Panc1 (cell line): Measurements from ENCODE around the gene PKP3. TPM values are rescaled to one million over a fixed set of nuclear protein-coding genes. Genes with fewer than 3 reads are reported as not detected.

ENCODE experiments used
- ATAC-seq: fragments of 200-7000 bp; cut with Tn5 transposase; 2 replicates; pipeline ENCODE4 v1.9.1; 2020; ENCODE audit warnings: mild to moderate bottlenecking, moderate library complexity
- BruUV-seq: library from RNA; stranded (reverse); fragments of 400-500 nt; replicated peaks from 2 replicates; lab custom pipeline; 2021; lab: Mats Ljungman, UMichigan
- CTCF ChIA-PET: fragments of 300-600 bp; sonication (Branson Sonifier 250); formaldehyde crosslinking; loops from one replicate; lab custom pipeline; 2022; ENCODE audit warnings: antibody characterized with exemption; lab: Charles Lee
- POLR2A ChIA-PET: fragments of 300-600 bp; sonication (Branson Sonifier 250); formaldehyde crosslinking; loops from one replicate; lab custom pipeline; 2022; ENCODE audit warnings: antibody characterized with exemption; lab: Charles Lee
- DNase-seq: peaks from one replicate; pipeline ENCODE4 v3.0.0-alpha.2; 2010; ENCODE audit warnings: low read depth, low spot score
- H3K27ac ChIP-seq: 2 replicates; pipeline ENCODE4 v1.5.1; 2011; ENCODE audit warnings: mild to moderate bottlenecking, low read length, inconsistent platforms
- H3K27me3 ChIP-seq: fragments of 200-500 bp; sonication (Bioruptor generic); 2 replicates; pipeline ENCODE4 v1.6.0; 2014; ENCODE audit warnings: low read length, inconsistent platforms; ENCODE audit not compliant: control insufficient read depth, insufficient read depth
- H3K36me3 ChIP-seq: fragments of 200-500 bp; sonication (Bioruptor generic); 2 replicates; pipeline ENCODE4 v1.5.1; 2014; ENCODE audit warnings: inconsistent platforms, mild to moderate bottlenecking, low read length, moderate library complexity; ENCODE audit not compliant: control insufficient read depth, insufficient read depth
- H3K4me1 ChIP-seq: 2 replicates; pipeline ENCODE4 v1.5.1; 2011; ENCODE audit warnings: inconsistent platforms, mild to moderate bottlenecking, low read length, moderate library complexity; ENCODE audit not compliant: control insufficient read depth, insufficient read depth
- H3K4me3 ChIP-seq, 2 experiments: 2 replicates each; pipeline ENCODE4 v1.5.1; 2011 to 2012; ENCODE audit warnings: low read depth in 2 of 2, low read length in 2 of 2, mild to moderate bottlenecking in 2 of 2, inconsistent platforms in 1 of 2, moderate library complexity in 1 of 2
- H3K9me3 ChIP-seq: fragments of 200-500 bp; sonication (Bioruptor generic); 2 replicates; pipeline ENCODE4 v1.5.1; 2014; ENCODE audit warnings: low read depth, mild to moderate bottlenecking, inconsistent platforms, low read length, moderate library complexity; ENCODE audit not compliant: control insufficient read depth, insufficient read depth
- POLR2AphosphoS5 ChIP-seq: IDR thresholded peaks from 2 replicates; pipeline ENCODE4 v1.6.1; 2012; ENCODE audit warnings: mild to moderate bottlenecking, low read depth, low read length, moderate library complexity
- SIN3A ChIP-seq: IDR thresholded peaks from 2 replicates; pipeline ENCODE4 v1.6.1; 2012; ENCODE audit warnings: low read depth, mild to moderate bottlenecking, low read length, moderate library complexity, borderline replicate concordance; ENCODE audit not compliant: insufficient read depth
- TCF7L2 ChIP-seq: IDR thresholded peaks from 2 replicates; pipeline ENCODE4 v1.6.1; 2011; ENCODE audit warnings: mild to moderate bottlenecking, low read depth, low read length, inconsistent platforms
- in situ Hi-C: cut with HindIII; loops from 2 replicates; pipeline ENCODE4 v1.10.0; 2016; ENCODE audit warnings: low sequenced_read_pairs, low pct_unique_long_range_greater_than_20kb
- intact Hi-C: fragments of 100-400 bp; cut with micrococcal nuclease; formaldehyde crosslinking; loops from one replicate; pipeline ENCODE4 v1.10.0; 2022; ENCODE audit not compliant: unreplicated experiment
- total RNA-seq: library from RNA; stranded (reverse); gene quantifications from one replicate; pipeline ENCODE4 v1.2.1, GENCODE V29; 2021; ENCODE audit not compliant: unreplicated experiment
- TF ChIP-seq, protein P1 (sequence below): fragments of 450-650 bp; IDR thresholded peaks from 2 replicates; pipeline ENCODE4 v1.5.1; 2017; ENCODE audit warnings: mild to moderate bottlenecking
- TF ChIP-seq, protein P2 (sequence below), 2 experiments: IDR thresholded peaks; 2 replicates each; pipeline ENCODE4 v1.6.1; 2011 to 2012; ENCODE audit warnings: low read depth in 2 of 2, control low read depth in 1 of 2, low read length in 1 of 2, mild to moderate bottlenecking in 1 of 2, moderate library complexity in 1 of 2; ENCODE audit not compliant: insufficient read depth in 1 of 2

PKP3 gene
- total RNA-seq, 1 experiment from 2014 or later = 36.8 TPM

DNA sequence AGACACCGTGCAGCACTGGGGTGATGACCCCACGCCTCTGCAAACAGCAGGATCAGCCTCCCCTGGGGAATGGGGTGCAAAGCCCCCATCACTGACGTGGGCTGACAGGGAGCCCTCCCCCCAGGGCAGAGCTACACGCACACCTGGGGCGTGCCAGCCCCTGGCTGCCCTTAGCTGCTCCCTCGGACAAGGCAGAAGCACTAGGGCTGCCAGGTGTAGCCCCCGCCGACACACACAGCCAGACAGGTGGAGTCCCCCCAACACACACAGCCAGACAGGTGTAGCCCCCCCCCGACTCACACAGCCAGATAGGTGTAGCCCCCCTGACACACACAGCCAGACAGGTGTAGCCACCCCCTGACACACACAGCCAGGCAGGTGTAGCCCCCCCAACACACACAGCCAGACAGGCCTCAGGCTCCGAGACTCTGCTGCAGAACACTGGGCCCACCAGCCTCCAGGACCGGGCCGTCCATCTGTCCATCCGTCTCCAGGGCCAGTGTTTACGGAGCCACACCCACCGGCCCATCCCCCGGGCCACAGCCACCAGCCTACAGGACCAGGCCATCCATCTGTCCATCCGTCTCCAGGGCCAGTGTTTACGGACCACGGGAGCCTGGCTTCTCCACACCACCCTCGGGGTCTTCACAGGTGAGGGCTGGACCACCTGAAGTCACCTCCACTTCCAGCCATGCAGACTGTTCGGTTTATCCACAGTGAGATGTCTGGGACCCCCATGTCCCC is 44.3 kb downstream of the PKP3 start:
- Histone ChIP-seq H3K27ac (no peak overlapping the region), H3K9me3 (no peaks in the 10 kb centered on the region), H3K36me3 (no peaks in the 10 kb centered on the region), H3K4me1 (peaks cover 14% of the 10 kb centered on the region), H3K27me3 (no peaks in the 10 kb centered on the region), H3K4me3 (no peak overlapping the region)
- no peak for ATAC-seq
- in situ Hi-C loops (no loop called here), intact Hi-C loops (no loop called here)
- no peak for DNase-seq
- POLR2A ChIA-PET = no interaction called here
- TF ChIP-seq POLR2AphosphoS5 (no peak), TCF7L2 (no peak), SIN3A (no peak)
- TF ChIP-seq, protein P1, sequence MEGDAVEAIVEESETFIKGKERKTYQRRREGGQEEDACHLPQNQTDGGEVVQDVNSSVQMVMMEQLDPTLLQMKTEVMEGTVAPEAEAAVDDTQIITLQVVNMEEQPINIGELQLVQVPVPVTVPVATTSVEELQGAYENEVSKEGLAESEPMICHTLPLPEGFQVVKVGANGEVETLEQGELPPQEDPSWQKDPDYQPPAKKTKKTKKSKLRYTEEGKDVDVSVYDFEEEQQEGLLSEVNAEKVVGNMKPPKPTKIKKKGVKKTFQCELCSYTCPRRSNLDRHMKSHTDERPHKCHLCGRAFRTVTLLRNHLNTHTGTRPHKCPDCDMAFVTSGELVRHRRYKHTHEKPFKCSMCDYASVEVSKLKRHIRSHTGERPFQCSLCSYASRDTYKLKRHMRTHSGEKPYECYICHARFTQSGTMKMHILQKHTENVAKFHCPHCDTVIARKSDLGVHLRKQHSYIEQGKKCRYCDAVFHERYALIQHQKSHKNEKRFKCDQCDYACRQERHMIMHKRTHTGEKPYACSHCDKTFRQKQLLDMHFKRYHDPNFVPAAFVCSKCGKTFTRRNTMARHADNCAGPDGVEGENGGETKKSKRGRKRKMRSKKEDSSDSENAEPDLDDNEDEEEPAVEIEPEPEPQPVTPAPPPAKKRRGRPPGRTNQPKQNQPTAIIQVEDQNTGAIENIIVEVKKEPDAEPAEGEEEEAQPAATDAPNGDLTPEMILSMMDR = no peak
- TF ChIP-seq, protein P2, sequence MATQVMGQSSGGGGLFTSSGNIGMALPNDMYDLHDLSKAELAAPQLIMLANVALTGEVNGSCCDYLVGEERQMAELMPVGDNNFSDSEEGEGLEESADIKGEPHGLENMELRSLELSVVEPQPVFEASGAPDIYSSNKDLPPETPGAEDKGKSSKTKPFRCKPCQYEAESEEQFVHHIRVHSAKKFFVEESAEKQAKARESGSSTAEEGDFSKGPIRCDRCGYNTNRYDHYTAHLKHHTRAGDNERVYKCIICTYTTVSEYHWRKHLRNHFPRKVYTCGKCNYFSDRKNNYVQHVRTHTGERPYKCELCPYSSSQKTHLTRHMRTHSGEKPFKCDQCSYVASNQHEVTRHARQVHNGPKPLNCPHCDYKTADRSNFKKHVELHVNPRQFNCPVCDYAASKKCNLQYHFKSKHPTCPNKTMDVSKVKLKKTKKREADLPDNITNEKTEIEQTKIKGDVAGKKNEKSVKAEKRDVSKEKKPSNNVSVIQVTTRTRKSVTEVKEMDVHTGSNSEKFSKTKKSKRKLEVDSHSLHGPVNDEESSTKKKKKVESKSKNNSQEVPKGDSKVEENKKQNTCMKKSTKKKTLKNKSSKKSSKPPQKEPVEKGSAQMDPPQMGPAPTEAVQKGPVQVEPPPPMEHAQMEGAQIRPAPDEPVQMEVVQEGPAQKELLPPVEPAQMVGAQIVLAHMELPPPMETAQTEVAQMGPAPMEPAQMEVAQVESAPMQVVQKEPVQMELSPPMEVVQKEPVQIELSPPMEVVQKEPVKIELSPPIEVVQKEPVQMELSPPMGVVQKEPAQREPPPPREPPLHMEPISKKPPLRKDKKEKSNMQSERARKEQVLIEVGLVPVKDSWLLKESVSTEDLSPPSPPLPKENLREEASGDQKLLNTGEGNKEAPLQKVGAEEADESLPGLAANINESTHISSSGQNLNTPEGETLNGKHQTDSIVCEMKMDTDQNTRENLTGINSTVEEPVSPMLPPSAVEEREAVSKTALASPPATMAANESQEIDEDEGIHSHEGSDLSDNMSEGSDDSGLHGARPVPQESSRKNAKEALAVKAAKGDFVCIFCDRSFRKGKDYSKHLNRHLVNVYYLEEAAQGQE (IDR thresholded peaks at IDR 0.05; ENCODE audit: insufficient read depth in 1 of 2, low read depth in 2 of 2, low read length in 1 of 2) = no peak
- no TSS peak for BruUV-seq
- CTCF ChIA-PET = no interaction called here

DNA sequence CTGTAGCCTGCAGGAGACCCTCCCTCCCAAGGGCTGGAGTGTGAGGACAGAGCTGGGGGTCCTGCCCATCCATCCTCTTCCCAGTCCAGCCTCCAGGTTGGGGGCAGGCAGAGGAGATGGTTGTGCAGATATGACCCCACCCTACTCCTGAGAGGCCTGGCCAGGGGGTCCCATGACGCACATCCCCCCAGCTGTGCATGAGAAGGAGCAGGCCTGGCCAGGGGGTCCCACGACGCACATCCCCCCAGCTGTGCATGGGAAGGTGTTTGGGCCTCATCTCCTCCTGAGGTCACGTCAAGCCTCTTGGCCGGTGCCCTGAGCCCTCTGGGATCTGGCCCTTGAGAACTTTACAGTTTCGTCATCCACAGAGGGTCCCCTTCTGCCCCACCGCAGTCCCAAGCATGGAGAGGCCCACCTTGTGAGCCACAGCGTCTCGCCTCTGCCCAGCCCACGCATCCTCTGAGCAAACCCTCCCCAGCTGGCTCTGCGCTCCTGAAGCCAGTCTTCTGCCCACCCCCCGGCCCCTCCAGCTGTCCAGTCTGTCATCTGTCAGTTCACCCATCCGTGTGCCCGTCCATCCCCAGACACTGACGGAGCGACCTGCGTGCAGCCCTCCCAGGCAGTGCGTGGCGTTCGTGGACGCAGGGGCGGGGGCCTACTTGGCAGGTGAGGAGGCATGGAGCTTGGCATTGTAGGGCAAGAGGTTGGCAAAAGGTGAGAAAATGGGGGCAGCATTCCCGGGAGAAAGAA is 45.5 kb downstream of the PKP3 start:
- POLR2A ChIA-PET = no interaction called here
- Histone ChIP-seq H3K27me3 (no peaks in the 10 kb centered on the region), H3K4me1 (peaks cover 21% of the 10 kb centered on the region), H3K4me3 (no peak overlapping the region), H3K36me3 (no peaks in the 10 kb centered on the region), H3K9me3 (no peaks in the 10 kb centered on the region), H3K27ac (no peak overlapping the region)
- in situ Hi-C loops = no loop called here
- ATAC-seq (no peak), DNase-seq (no peak)
- TF ChIP-seq POLR2AphosphoS5 (no peak), SIN3A (no peak), TCF7L2 (no peak)
- TF ChIP-seq, protein P1 = no peak
- TF ChIP-seq, protein P2 (IDR thresholded peaks at IDR 0.05; ENCODE audit: insufficient read depth in 1 of 2, low read depth in 2 of 2, low read length in 1 of 2) = no peak
- CTCF ChIA-PET = interaction anchor here (0.5 to 1.3 kb wide), 5 partner anchors 8 to 370 kb away, joined by 4 to 14 read pairs (median 9); partner anchors contain the start of gene SIGIRR
- intact Hi-C loops = no loop called here
- no TSS peak for BruUV-seq
